Motor neuron (in vitro differentiated cells): ENCODE data around the gene LYVE1. TPM values are rescaled to one million over a fixed set of nuclear protein-coding genes. Genes with fewer than 3 reads are reported as not detected.

Experiments used
- ATAC-seq, 8 experiments: fragments of 200-7000 bp; cut with Tn5 transposase; replicated peaks in 6 of 8; 2 replicates each; pipeline ENCODE4 v1.8.0; 2021; ENCODE audit warnings: mild to moderate bottlenecking in 8 of 8, moderate library complexity in 8 of 8
- H3K27ac ChIP-seq, 2 donors: fragments of 250-450 bp; sonication (Bioruptor Pico); 2 replicates each; pipeline ENCODE4 v1.9.0; 2021; ENCODE audit warnings: antibody characterized with exemption in 2 of 2, mild to moderate bottlenecking in 2 of 2, moderate library complexity in 1 of 2
- H3K4me1 ChIP-seq, 2 donors: fragments of 250-450 bp; sonication (Bioruptor Pico); replicated peaks in 1 of 2; 2 replicates each; pipeline ENCODE4 v1.6.1; 2021; ENCODE audit warnings: antibody characterized with exemption in 2 of 2, mild to moderate bottlenecking in 2 of 2, moderate library complexity in 1 of 2
- H3K4me3 ChIP-seq, 5 donors: fragments of 250-450 bp; sonication (Bioruptor Pico); 2 replicates each; pipeline ENCODE4 v1.9.0; 2021; ENCODE audit warnings: antibody characterized with exemption in 5 of 5, mild to moderate bottlenecking in 5 of 5, moderate library complexity in 4 of 5
- whole genome bisulfite sequencing, 10 experiments: fragments of 450-650 bp; shearing (Covaris generic); methylation state at CpG; one replicate each; pipeline ENCODE4 v1.0.0; 2022; 5-methylcytosine and 5-hydroxymethylcytosine counted together
- in situ Hi-C, 9 experiments: fragments of 400-800 bp; cut with MboI; loops; one replicate each; pipeline ENCODE4 v1.15.0; 2021; ENCODE audit warnings: low sequenced_read_pairs in 9 of 9, low pct_unique_long_range_greater_than_20kb in 2 of 9; ENCODE audit not compliant: unreplicated experiment in 9 of 9
- total RNA-seq, 8 experiments: library from RNA; unstranded; fragments of 300-600 nt; gene quantifications; 2 replicates each; pipeline versions ENCODE4 v1.2.3 to v1.2.4, GENCODE V29; 2022

Gene LYVE1
- total RNA-seq, 8 experiments from 2014 or later: 0.09 to 1.00 (median 0.24) TPM; not detected in 1

DNA sequence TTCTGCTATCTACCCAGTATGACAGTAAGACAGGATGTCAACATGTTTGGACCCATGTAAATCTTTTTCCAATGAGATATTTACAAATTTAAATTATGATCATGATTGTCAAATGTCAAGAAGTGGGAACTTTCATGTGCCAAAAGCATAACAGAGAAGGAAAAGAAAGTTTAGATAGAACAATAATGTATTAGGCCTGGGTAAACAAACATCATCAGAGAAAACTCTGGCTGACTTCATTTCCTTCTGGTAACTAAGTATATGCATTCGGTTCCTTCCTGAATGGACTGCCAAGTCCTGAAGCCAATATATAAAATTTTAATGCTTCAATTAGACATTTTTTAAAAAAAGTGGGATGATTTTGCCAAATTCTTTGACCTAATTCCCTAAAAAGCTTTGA is 44.0 kb downstream of the LYVE1 start:
- Histone ChIP-seq H3K27ac (no peak overlapping the region), H3K4me1 (no peaks in the 10 kb centered on the region), H3K4me3 (no peak overlapping the region)
- no peak for ATAC-seq
- WGBS, 10 experiments: 63 to 100% (median 100%) methylated on average over 1 of the region's 1 CpG; no CpG with 5 or more reads in 2 of the 10 experiments
- in situ Hi-C loops: loop anchor here in 2 of 9 experiments (25.0 kb wide), 1 partner anchor 213 kb away; no protein-coding TSS in a partner anchor

DNA sequence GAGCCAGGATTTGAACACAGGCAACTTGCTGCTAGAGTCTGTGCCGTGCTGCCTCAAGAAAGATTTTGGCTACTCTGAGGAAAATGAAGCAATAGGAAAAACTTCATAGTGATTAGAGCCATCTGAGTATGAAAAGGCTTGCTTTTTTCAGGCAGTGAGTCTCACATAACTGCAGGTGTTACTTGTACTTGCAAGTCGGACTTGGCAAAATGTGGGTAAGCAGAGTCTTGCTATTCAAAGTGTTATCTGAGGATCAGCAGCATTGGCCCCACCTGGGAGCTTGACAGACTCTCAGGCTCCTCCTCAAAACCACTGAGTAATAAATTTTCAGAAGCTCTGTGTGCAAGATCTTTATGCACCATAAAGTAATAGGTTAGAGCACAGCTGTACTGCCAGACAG is 45.5 kb downstream of the LYVE1 start:
- H3K27ac ChIP-seq: no peak overlapping the region
- ATAC-seq: peak in 1 of 8 experiments; percentile 20
- H3K4me3 ChIP-seq: no peak overlapping the region
- H3K4me1 ChIP-seq: no peaks in the 10 kb centered on the region
- 0 to 100% (median 60%) methylated on average over 1 to 2 of the region's 2 CpGs; no CpG with 5 or more reads in 1 of the 10 experiments for WGBS, 10 experiments
- in situ Hi-C loops: loop anchor here in 2 of 9 experiments (25.0 kb wide), 1 partner anchor 214 kb away; no protein-coding TSS in a partner anchor

GRCh38 chr11:10522276-10522675 is 46.2 kb downstream of the LYVE1 start:
- WGBS, 10 experiments: 78 to 100% (median 88%) methylated on average over 1 of the region's 1 CpG; no CpG with 5 or more reads in 2 of the 10 experiments
- ATAC-seq: no peak
- H3K27ac ChIP-seq: no peak overlapping the region

DNA sequence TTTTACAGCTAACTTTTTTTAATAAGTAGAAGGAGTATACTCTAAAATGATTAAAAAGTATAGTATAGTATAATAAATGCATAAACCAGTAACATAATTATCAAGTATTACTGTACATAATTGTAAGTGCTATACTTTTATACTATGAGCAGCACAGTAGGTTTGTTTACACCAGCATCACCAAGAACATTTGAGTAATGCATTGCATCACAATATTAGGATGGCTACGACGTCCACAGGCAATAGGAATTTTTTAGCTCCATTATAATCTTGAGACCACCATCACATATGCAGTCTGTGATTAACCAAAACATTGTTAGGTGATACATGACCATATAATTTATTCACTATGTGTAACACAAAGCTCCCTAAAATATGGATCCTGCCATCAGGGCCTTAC is 47.9 kb downstream of the LYVE1 start:
- no peaks in the 10 kb centered on the region for H3K4me1 ChIP-seq
- 79 to 100% (median 97%) methylated on average over 2 of the region's 2 CpGs; no CpG with 5 or more reads in 4 of the 10 experiments for WGBS, 10 experiments
- H3K4me3 ChIP-seq: no peak overlapping the region
- no peak for ATAC-seq
- in situ Hi-C loops: loop anchor here in 2 of 9 experiments (25.0 kb wide), 1 partner anchor 217 kb away; no protein-coding TSS in a partner anchor
- H3K27ac ChIP-seq: no peak overlapping the region

More at GRCh38 chr11:10522276-10522675, 46.2 kb downstream of the LYVE1 start:
- in situ Hi-C loops: loop anchor here in 2 of 9 experiments (25.0 kb wide), 1 partner anchor 215 kb away; no protein-coding TSS in a partner anchor
- no peaks in the 10 kb centered on the region for H3K4me1 ChIP-seq
- no peak overlapping the region for H3K4me3 ChIP-seq

GRCh38 chr11:10519630-10520029 is 48.8 kb downstream of the LYVE1 start:
- no peak overlapping the region for H3K4me3 ChIP-seq
- H3K27ac ChIP-seq: no peak overlapping the region
- WGBS, 10 experiments: 81 to 100% (median 97%) methylated on average over 1 to 2 of the region's 2 CpGs; no CpG with 5 or more reads in 4 of the 10 experiments
- H3K4me1 ChIP-seq: no peaks in the 10 kb centered on the region
- ATAC-seq: no peak
- in situ Hi-C loops: loop anchor here in 2 of 9 experiments (25.0 kb wide), 1 partner anchor 218 kb away; no protein-coding TSS in a partner anchor

- ATAC-seq: peak in 2 of 8 experiments; percentile 40 to 41
- Histone ChIP-seq H3K4me3 (no peak overlapping the region), H3K4me1 (no peaks in the 10 kb centered on the region), H3K27ac (no peak overlapping the region)
- WGBS, 10 experiments: 80 to 100% (median 90%) methylated on average over 1 to 2 of the region's 2 CpGs; no CpG with 5 or more reads in 4 of the 10 experiments
- in situ Hi-C loops: loop anchor here in 2 of 9 experiments (25.0 kb wide), 1 partner anchor 218 kb away; no protein-coding TSS in a partner anchor
Measured at GRCh38 chr11:10518891-10519290, 49.6 kb downstream of the LYVE1 start.

- in situ Hi-C loops: loop anchor here in 2 of 9 experiments (25.0 kb wide), 1 partner anchor 219 kb away; no protein-coding TSS in a partner anchor
- H3K4me3 ChIP-seq: no peak overlapping the region
- ATAC-seq: no peak
- no peaks in the 10 kb centered on the region for H3K4me1 ChIP-seq
- H3K27ac ChIP-seq: no peak overlapping the region
Measured at GRCh38 chr11:10518123-10518522, 50.3 kb downstream of the LYVE1 start.

- Histone ChIP-seq H3K4me3 (no peak overlapping the region), H3K4me1 (peaks cover 0 to 2% of the 10 kb centered on the region in 2 donors), H3K27ac (no peak overlapping the region)
- in situ Hi-C loops: loop anchor here in 2 of 9 experiments (25.0 kb wide), 1 partner anchor 222 kb away; no protein-coding TSS in a partner anchor
- 80 to 100% (median 94%) methylated on average over 2 to 3 of the region's 3 CpGs for WGBS, 10 experiments
- no peak for ATAC-seq
Measured at GRCh38 chr11:10515418-10515817, 53.0 kb downstream of the LYVE1 start.

- no peak for ATAC-seq
- Histone ChIP-seq H3K27ac (no peak overlapping the region), H3K4me3 (no peak overlapping the region), H3K4me1 (peaks cover 0 to 2% of the 10 kb centered on the region in 2 donors)
- in situ Hi-C loops: loop anchor here in 2 of 9 experiments (25.0 kb wide), 1 partner anchor 223 kb away; no protein-coding TSS in a partner anchor
- 100% methylated on average over 2 of the region's 2 CpGs; no CpG with 5 or more reads in 6 of the 10 experiments for WGBS, 10 experiments
Measured at GRCh38 chr11:10514709-10515108, 53.8 kb downstream of the LYVE1 start.

- H3K4me3 ChIP-seq: no peak overlapping the region
- ATAC-seq: peak in 1 of 8 experiments; percentile 36
- in situ Hi-C loops: loop anchor here in 2 of 9 experiments (25.0 kb wide), 1 partner anchor 223 kb away; no protein-coding TSS in a partner anchor
- H3K4me1 ChIP-seq: peaks cover 0 to 2% of the 10 kb centered on the region in 2 donors
- no peak overlapping the region for H3K27ac ChIP-seq
- 0 to 88% (median 60%) methylated on average over 1 to 2 of the region's 2 CpGs; no CpG with 5 or more reads in 1 of the 10 experiments for WGBS, 10 experiments
Measured at GRCh38 chr11:10514202-10514601, 54.3 kb downstream of the LYVE1 start.

- Histone ChIP-seq H3K27ac (no peak overlapping the region), H3K4me3 (no peak overlapping the region), H3K4me1 (peaks cover 0 to 2% of the 10 kb centered on the region in 2 donors)
- no peak for ATAC-seq
- in situ Hi-C loops: loop anchor here in 2 of 9 experiments (25.0 kb wide), 1 partner anchor 226 kb away; no protein-coding TSS in a partner anchor
- 0 to 81% (median 26%) methylated on average over 1 to 9 of the region's 10 CpGs; no CpG with 5 or more reads in 2 of the 10 experiments for whole genome bisulfite sequencing, 10 experiments
Measured at GRCh38 chr11:10511181-10511621, 57.3 kb downstream of the LYVE1 start.
